ENCODE results near the gene KLF14.

- no peak for TF ChIP-seq POLR2A (IDR thresholded peaks at IDR 0.05; ENCODE audit: low read depth, low read length)
- TF ChIP-seq CTCF (IDR thresholded peaks at IDR 0.05; ENCODE audit: extremely low read depth in 1 of 2, insufficient read depth in 1 of 2, low read depth in 1 of 2, low read length in 2 of 2), result no peak
- no peak for TF ChIP-seq FOS (IDR thresholded peaks at IDR 0.05; ENCODE audit: borderline replicate concordance, insufficient read depth, low read length)
Measured at GRCh38 chr7:130700760-130701159, 33.2 kb downstream of the KLF14 start.

All from endothelial cell of umbilical vein (primary cell).